Astrocyte (in vitro differentiated cells and primary cell): ENCODE measurements around the gene PDZK1.

ENCODE experiments used
- CTCF ChIP-seq: IDR thresholded peaks from 2 replicates; pipeline ENCODE4 v1.5.1; 2011; ENCODE audit warnings: low read depth, mild to moderate bottlenecking, inconsistent platforms, low read length, moderate library complexity; ENCODE audit not compliant: insufficient read depth
- EZH2 ChIP-seq: IDR thresholded peaks from 2 replicates; pipeline ENCODE4 v1.6.1; 2012; ENCODE audit warnings: mild to moderate bottlenecking, low read length, inconsistent platforms; ENCODE audit not compliant: insufficient read depth

DNA sequence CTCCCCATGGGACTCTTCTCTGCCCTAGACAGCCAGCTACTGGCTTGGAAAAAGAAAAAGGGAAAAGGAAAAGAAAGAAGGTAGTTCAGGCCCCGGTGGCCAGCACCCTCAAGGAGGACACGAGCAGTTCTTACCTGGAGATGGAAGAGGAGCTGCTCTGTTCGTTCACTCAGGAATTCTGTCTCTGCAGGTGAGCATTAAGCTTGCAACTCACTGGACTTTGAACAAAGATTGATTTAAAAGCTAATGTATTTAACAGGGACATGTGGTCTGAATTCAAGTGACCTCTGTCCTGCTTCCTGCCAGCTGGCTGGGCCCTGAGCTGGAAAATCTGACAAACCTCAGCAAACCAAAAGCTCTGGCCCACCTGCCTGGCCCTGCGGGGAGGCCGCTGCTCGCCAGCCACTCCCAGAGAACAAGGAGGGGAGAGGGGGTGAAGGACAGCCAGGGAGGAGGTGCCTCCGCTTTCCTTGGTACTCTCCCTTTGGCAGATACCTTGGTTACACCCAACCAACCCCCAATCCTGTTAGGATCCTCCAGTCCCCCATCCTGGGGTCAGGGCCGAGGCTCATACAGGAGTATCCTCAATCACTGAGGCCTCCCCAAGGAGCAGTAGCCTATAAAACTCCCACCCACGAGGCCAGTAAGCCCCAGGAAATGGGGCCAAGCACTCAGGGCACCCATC is at the start of gene PDZK1:
- TF ChIP-seq CTCF: no peak
- no peak for TF ChIP-seq EZH2
